ENCODE results near the gene NLRP6. TPM values are rescaled to one million over a fixed set of nuclear protein-coding genes. Genes with fewer than 3 reads are reported as not detected.

Gene NLRP6
- total and polyA plus RNA-seq, 2 of the 4 experiments (the other 2 are of a cell fraction) = not detected

- Histone ChIP-seq H3K18ac (ENCODE audit: low read depth, low read length) (no peak overlapping the region), H3K56ac (ENCODE audit: extremely low read depth, insufficient read depth, low read length) (no peak overlapping the region), H4K5ac (ENCODE audit: low read depth, low read length) (no peak overlapping the region), H3K9me3 (ENCODE audit: control insufficient read depth, insufficient read depth, low read length) (no peaks in the 10 kb centered on the region), H2BK15ac (ENCODE audit: low read depth, low read length) (no peak overlapping the region), H3K9me1 (ENCODE audit: insufficient read depth, low read length) (no peaks in the 10 kb centered on the region), H2AK9ac (replicated peaks; ENCODE audit: low read depth, low read length, poor library complexity) (no peak overlapping the region), H3K27ac (ENCODE audit: insufficient read depth, low read length) (no peak overlapping the region), H3K4ac (ENCODE audit: low read depth, low read length) (no peak overlapping the region), H4K8ac (ENCODE audit: low read depth in 2 of 2, low read length in 2 of 2) (no peak overlapping the region), H3K79me1 (ENCODE audit: low read depth in 1 of 2, low read length in 2 of 2) (peaks cover 0 to 7% of the 10 kb centered on the region in 2 experiments; a peak in 3 of 4 replicates), H3K4me2 (ENCODE audit: low read depth, low read length) (no peak overlapping the region), H2AK5ac (ENCODE audit: low read depth, low read length) (no peak overlapping the region), H3K36me3 (ENCODE audit: control insufficient read depth, insufficient read depth, low read length) (peaks cover 19% of the 10 kb centered on the region), H2AFZ (replicated peaks; ENCODE audit: low read length, poor library complexity) (peak overlapping the region; percentile 33), H4K91ac (ENCODE audit: insufficient read depth, low read depth, low read length) (no peak overlapping the region), H3K9ac (ENCODE audit: low read depth, low read length) (no peak overlapping the region), H3K14ac (replicated peaks; ENCODE audit: low read depth, low read length) (no peak overlapping the region), H3K27me3 (ENCODE audit: control insufficient read depth, insufficient read depth, low read length) (peaks cover 8% of the 10 kb centered on the region; the same call in 1 of the 2 replicates), H2BK20ac (ENCODE audit: low read depth, low read length) (no peak overlapping the region), H2BK5ac (ENCODE audit: low read depth, low read length, poor library complexity, severe bottlenecking) (no peak overlapping the region), H3K4me1 (ENCODE audit: control insufficient read depth, insufficient read depth, low read length) (peaks cover 4% of the 10 kb centered on the region; the same call in 1 of the 2 replicates), H4K20me1 (ENCODE audit: insufficient read depth, low read length) (no peaks in the 10 kb centered on the region), H3K4me3 (ENCODE audit: insufficient read depth, low read depth, low read length) (no peak overlapping the region), H3K23ac (ENCODE audit: low read depth, low read length) (no peak overlapping the region), H2BK120ac (ENCODE audit: low read depth, low read length) (no peak overlapping the region)
- 89% methylated on average over 11 of the region's 29 CpGs; no CpG with 5 or more reads in 1 of the 2 experiments for WGBS, 2 experiments (ENCODE audit: extremely low coverage in 2 of 2, insufficient read length in 1 of 2)
- dilution Hi-C loops (cut with HindIII; ENCODE audit: low sequenced_read_pairs, unreplicated experiment) = no loop called here
- no peak for DNase-seq
- no peak for TF ChIP-seq POLR2A (IDR thresholded peaks at IDR 0.05; ENCODE audit: low read depth, low read length)
- TF ChIP-seq SMC3 (IDR thresholded peaks at IDR 0.05; ENCODE audit: low read depth, low read length) = no peak
- no peak for TF ChIP-seq RFX5 (IDR thresholded peaks at IDR 0.05; ENCODE audit: low read depth, low read length)
- TF ChIP-seq, protein P1, sequence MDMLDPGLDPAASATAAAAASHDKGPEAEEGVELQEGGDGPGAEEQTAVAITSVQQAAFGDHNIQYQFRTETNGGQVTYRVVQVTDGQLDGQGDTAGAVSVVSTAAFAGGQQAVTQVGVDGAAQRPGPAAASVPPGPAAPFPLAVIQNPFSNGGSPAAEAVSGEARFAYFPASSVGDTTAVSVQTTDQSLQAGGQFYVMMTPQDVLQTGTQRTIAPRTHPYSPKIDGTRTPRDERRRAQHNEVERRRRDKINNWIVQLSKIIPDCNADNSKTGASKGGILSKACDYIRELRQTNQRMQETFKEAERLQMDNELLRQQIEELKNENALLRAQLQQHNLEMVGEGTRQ (IDR thresholded peaks at IDR 0.05; ENCODE audit: low read depth, low read length) = no peak
- no peak for TF ChIP-seq CEBPB (IDR thresholded peaks at IDR 0.05; ENCODE audit: low read depth, low read length)
- TF ChIP-seq MAZ (IDR thresholded peaks at IDR 0.05; ENCODE audit: borderline replicate concordance, low read depth, low read length) = no peak
- TF ChIP-seq BHLHE40 (IDR thresholded peaks at IDR 0.05; ENCODE audit: low read depth, low read length) = no peak
- TF ChIP-seq RCOR1 (IDR thresholded peaks at IDR 0.05; ENCODE audit: insufficient replicate concordance, low read length) = no peak
- TF ChIP-seq RAD21 (IDR thresholded peaks at IDR 0.05; ENCODE audit: low read length) = no peak
- POLR2A ChIA-PET (ENCODE audit: unreplicated experiment) = interaction anchor here (0.6 kb wide), 1 partner anchor 12 kb away, joined by 12 read pairs; no protein-coding TSS in a partner anchor
- CTCF ChIA-PET = no interaction called here
- in situ Hi-C loops (cut with MboI; ENCODE audit: low sequenced_read_pairs) = no loop called here
- BruUV-seq (replicated peaks) = no TSS peak
- ATAC-seq (ENCODE audit: low read depth) = no peak
- intact Hi-C loops (cut with micrococcal nuclease) = no loop called here
Measured at GRCh38 chr11:292211-293121, 14.3 kb downstream of the NLRP6 start.
